Subcutaneous adipose tissue (tissue), 4 donors: Measurements from ENCODE around the gene RHEBL1. TPM values are rescaled to one million over a fixed set of nuclear protein-coding genes. Genes with fewer than 3 reads are reported as not detected.

Experiments used
- total RNA-seq, 4 donors: library from RNA; depleted of rRNA; stranded (reverse); fragments of >200 nt; gene quantifications; one replicate each; pipeline ENCODE4 v1.1.0, GENCODE V29; 2016
- TF ChIP-seq, protein P1 (sequence below): fragments of 450-650 bp; IDR thresholded peaks from one replicate; pipeline ENCODE4 v1.5.1; 2016; ENCODE audit warnings: low read depth, mild to moderate bottlenecking, control low read depth, antibody characterized with exemption, moderate library complexity

The RHEBL1 gene
- total RNA-seq, 4 donors from 2014 or later, result 0.51 to 0.88 (median 0.61) TPM

GRCh38 chr12:49037947-49038237 is 31.9 kb downstream of the RHEBL1 start:
- TF ChIP-seq, protein P1, sequence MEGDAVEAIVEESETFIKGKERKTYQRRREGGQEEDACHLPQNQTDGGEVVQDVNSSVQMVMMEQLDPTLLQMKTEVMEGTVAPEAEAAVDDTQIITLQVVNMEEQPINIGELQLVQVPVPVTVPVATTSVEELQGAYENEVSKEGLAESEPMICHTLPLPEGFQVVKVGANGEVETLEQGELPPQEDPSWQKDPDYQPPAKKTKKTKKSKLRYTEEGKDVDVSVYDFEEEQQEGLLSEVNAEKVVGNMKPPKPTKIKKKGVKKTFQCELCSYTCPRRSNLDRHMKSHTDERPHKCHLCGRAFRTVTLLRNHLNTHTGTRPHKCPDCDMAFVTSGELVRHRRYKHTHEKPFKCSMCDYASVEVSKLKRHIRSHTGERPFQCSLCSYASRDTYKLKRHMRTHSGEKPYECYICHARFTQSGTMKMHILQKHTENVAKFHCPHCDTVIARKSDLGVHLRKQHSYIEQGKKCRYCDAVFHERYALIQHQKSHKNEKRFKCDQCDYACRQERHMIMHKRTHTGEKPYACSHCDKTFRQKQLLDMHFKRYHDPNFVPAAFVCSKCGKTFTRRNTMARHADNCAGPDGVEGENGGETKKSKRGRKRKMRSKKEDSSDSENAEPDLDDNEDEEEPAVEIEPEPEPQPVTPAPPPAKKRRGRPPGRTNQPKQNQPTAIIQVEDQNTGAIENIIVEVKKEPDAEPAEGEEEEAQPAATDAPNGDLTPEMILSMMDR, result no peak

GRCh38 chr12:49037111-49037946 is 32.5 kb downstream of the RHEBL1 start:
- TF ChIP-seq, protein P1, result no peak

- TF ChIP-seq, protein P1, result no peak
Observed at GRCh38 chr12:49036029-49036428, 33.8 kb downstream of the RHEBL1 start.

- TF ChIP-seq, protein P1, result no peak
Observed at GRCh38 chr12:49034286-49034622, 35.5 kb downstream of the RHEBL1 start.

DNA sequence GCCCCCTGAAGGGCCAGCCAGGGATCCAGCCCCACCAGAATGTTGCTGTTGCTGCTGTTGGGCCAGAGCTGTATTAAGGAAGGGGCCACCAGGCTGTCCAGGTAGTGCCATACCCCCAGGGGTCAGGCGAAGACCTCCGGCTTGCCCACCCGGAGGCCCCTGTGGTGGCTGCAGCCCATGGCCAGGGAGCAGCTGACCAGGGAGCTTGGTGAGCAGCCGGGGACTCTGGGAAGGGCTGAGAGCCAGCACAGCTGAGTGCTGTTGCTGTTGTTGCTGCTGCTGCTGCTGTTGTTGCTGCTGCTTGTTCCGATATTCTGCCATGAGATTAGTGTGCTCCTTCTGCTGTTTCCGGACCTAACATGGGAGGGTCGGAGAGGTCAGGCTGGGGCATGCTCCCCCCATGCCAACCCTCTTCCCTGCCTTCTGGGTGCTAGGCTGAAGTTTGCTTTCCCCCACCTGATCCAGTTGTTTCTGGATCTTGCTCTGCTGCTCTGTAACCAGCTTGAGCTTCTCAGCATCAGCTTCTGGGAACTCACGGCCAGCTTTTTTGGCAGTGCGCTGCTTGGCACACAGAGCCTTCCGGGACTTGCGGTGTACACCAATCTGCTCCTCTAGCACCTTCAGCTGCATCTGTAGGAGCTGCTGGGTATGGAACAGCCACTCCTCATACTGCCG is 36.0 kb downstream of the RHEBL1 start:
- TF ChIP-seq, protein P1, result no peak

GRCh38 chr12:49032679-49033447 is 36.9 kb downstream of the RHEBL1 start:
- TF ChIP-seq, protein P1, result no peak

GRCh38 chr12:49032276-49032675 is 37.5 kb downstream of the RHEBL1 start:
- TF ChIP-seq, protein P1, result no peak
